Fibroblast of the aortic adventitia (primary cell): ENCODE results near the gene KDM1B. TPM values are rescaled to one million over a fixed set of nuclear protein-coding genes. Genes with fewer than 3 reads are reported as not detected.

Experiments
- DNase-seq: peaks from one replicate; pipeline ENCODE4 v3.0.0-alpha.2; 2010; ENCODE audit warnings: low read depth
- H3K4me3 ChIP-seq: 2 replicates; pipeline ENCODE4 v1.5.1; 2011; ENCODE audit warnings: low read depth, mild to moderate bottlenecking, control low read depth, low read length, moderate library complexity
- CTCF ChIP-seq: IDR thresholded peaks from 2 replicates; pipeline ENCODE4 v1.5.1; 2011; ENCODE audit warnings: mild to moderate bottlenecking, low read length, control low read depth, inconsistent platforms; ENCODE audit not compliant: insufficient read depth
- small RNA-seq: library from RNA; depleted of rRNA; stranded (forward); fragments of <200 nt; gene quantifications from one replicate; pipeline ENCODE3, GENCODE V24; 2012
- total RNA-seq: library from RNA; depleted of rRNA; stranded (reverse); fragments of >200 nt; gene quantifications from 2 replicates; pipeline ENCODE4 v1.2.3, GENCODE V29; 2012; ENCODE audit warnings: low replicate concordance

The KDM1B gene
- total RNA-seq, 1 donor: 25.4 TPM

GRCh38 chr6:18265787-18266522, 110.7 kb downstream of the KDM1B start:
- no peak for TF ChIP-seq CTCF
- no peak for DNase-seq
- no peak overlapping the region for H3K4me3 ChIP-seq

GRCh38 chr6:18266523-18266912, 111.3 kb downstream of the KDM1B start:
- TF ChIP-seq CTCF: no peak
- H3K4me3 ChIP-seq: no peak overlapping the region
- no peak for DNase-seq

GRCh38 chr6:18268066-18268465, 112.8 kb downstream of the KDM1B start:
- TF ChIP-seq CTCF: no peak
- no peak overlapping the region for H3K4me3 ChIP-seq
- DNase-seq: no peak

- DNase-seq: peak; percentile 42
- H3K4me3 ChIP-seq: no peak overlapping the region
- TF ChIP-seq CTCF: no peak
These were observed 114.0 kb downstream of the KDM1B start for GRCh38 chr6:18269253-18269652.

- H3K4me3 ChIP-seq: no peak overlapping the region
- no peak for TF ChIP-seq CTCF
- DNase-seq: no peak
These were observed 114.5 kb downstream of the KDM1B start for GRCh38 chr6:18269717-18270116.

- DNase-seq: no peak
- no peak overlapping the region for H3K4me3 ChIP-seq
- TF ChIP-seq CTCF: no peak
These were observed 115.0 kb downstream of the KDM1B start for GRCh38 chr6:18270216-18270615.

Small RNAs within 50 kb of the gene (small RNA-seq; reads per million reads assigned to genes)
- gene RF00019: not detected

Other genes with a start within 250 kb of the KDM1B start
- gene KIF13A, start 167.8 kb upstream of the KDM1B start, total RNA-seq: 53.2 and 86.8 TPM in 2 replicates
- gene NHLRC1, start 32.7 kb upstream of the KDM1B start, total RNA-seq: 2.1 and 3.0 TPM in 2 replicates
- 5.2 and 22.4 TPM in 2 replicates for gene TPMT, start 345 bp upstream of the KDM1B start, total RNA-seq
- 156 and 591 TPM in 2 replicates for gene DEK, start 109.1 kb downstream of the KDM1B start, total RNA-seq
- 0.54 and 1.2 TPM in 2 replicates for gene RNF144B, start 231.9 kb downstream of the KDM1B start, total RNA-seq